SK-N-SH (cell line): ENCODE results near the gene NRCAM. TPM values are rescaled to one million over a fixed set of nuclear protein-coding genes. Genes with fewer than 3 reads are reported as not detected.

ENCODE experiments used
- CTCF ChIA-PET: fragments of 300-600, 350-600 bp; formaldehyde crosslinking; extraction: SDS; loops from one replicate; lab custom pipeline; 2021; lab: Yijun Ruan, JAX
- POLR2A ChIA-PET: fragments of 350-600 bp; sonication (Branson Sonifier 250); formaldehyde crosslinking; extraction: SDS; loops from one replicate; lab custom pipeline; 2020; ENCODE audit warnings: antibody characterized with exemption, inconsistent platforms; lab: Yijun Ruan, JAX
- DNase-seq: peaks from one replicate; pipeline ENCODE4 v3.0.0; 2012
- H2AFZ ChIP-seq: fragments of 200-600 bp; sonication (generic); 2 replicates; pipeline ENCODE4 v1.8.1; 2016; ENCODE audit warnings: antibody characterized with exemption, mild to moderate bottlenecking, low read depth
- H3F3A ChIP-seq: fragments of 200-600 bp; sonication (generic); replicated peaks from 2 replicates; pipeline ENCODE3; 2016; ENCODE audit warnings: antibody characterized with exemption, mild to moderate bottlenecking; ENCODE audit not compliant: insufficient read depth
- H3K27ac ChIP-seq, 2 experiments: fragments of 200-500 bp in 1 of 2; fragments of 200-600 bp in 1 of 2; sonication (Bioruptor generic) in 1 of 2; sonication (generic), shearing (Covaris generic) in 1 of 2; 2 replicates each; pipeline versions ENCODE4 v1.5.1 to v1.6.1; 2014 to 2016; ENCODE audit warnings: low read depth in 2 of 2, inconsistent platforms in 1 of 2, low read length in 1 of 2, mild to moderate bottlenecking in 1 of 2, mixed read lengths in 1 of 2
- H3K27me3 ChIP-seq: fragments of 200-600 bp; sonication (generic), shearing (Covaris generic); 2 replicates; pipeline ENCODE4 v1.6.1; 2016; ENCODE audit warnings: mixed run types; ENCODE audit not compliant: insufficient read depth
- H3K36me3 ChIP-seq, 2 experiments: fragments of 200-500 bp in 1 of 2; fragments of 200-600 bp in 1 of 2; sonication (Bioruptor generic) in 1 of 2; sonication (generic) in 1 of 2; replicated peaks in 1 of 2; 2 replicates each; pipeline versions ENCODE3 to v1.5.1; 2014 to 2016; ENCODE audit warnings: low read length in 1 of 2, mild to moderate bottlenecking in 1 of 2; ENCODE audit not compliant: insufficient read depth in 2 of 2, control insufficient read depth in 1 of 2
- H3K4me1 ChIP-seq, 2 experiments: fragments of 200-500 bp in 1 of 2; fragments of 200-600 bp in 1 of 2; sonication (Bioruptor generic) in 1 of 2; sonication (generic), shearing (Covaris generic) in 1 of 2; 2 replicates each; pipeline versions ENCODE4 v1.5.1 to v1.6.1; 2014 to 2016; ENCODE audit warnings: low read depth in 1 of 2, low read length in 1 of 2, mixed run types in 1 of 2; ENCODE audit not compliant: insufficient read depth in 2 of 2, control insufficient read depth in 1 of 2
- H3K4me2 ChIP-seq: fragments of 200-600 bp; sonication (generic), shearing (Covaris generic); 2 replicates; pipeline ENCODE4 v1.6.1; 2017; ENCODE audit warnings: mixed run types
- H3K4me3 ChIP-seq, 2 experiments: fragments of 200-500 bp in 1 of 2; fragments of 200-600 bp in 1 of 2; sonication (Bioruptor generic) in 1 of 2; sonication (generic), shearing (Covaris generic) in 1 of 2; 2 replicates each; pipeline versions ENCODE4 v1.5.1 to v1.8.1; 2014 to 2016; ENCODE audit warnings: low read depth in 2 of 2, inconsistent platforms in 1 of 2, low read length in 1 of 2, mild to moderate bottlenecking in 1 of 2, mixed read lengths in 1 of 2, moderate library complexity in 1 of 2
- H3K79me2 ChIP-seq: fragments of 200-600 bp; sonication (generic); 2 replicates; pipeline ENCODE4 v1.8.1; 2017; ENCODE audit warnings: mild to moderate bottlenecking; ENCODE audit not compliant: insufficient read depth
- H3K9ac ChIP-seq: fragments of 200-600 bp; sonication (generic); 2 replicates; pipeline ENCODE4 v1.6.1; 2017; ENCODE audit warnings: mixed run types
- H3K9me2 ChIP-seq: fragments of 200-600 bp; sonication (generic); 2 replicates; pipeline ENCODE4 v1.6.1; 2017; ENCODE audit warnings: mixed run types
- H3K9me3 ChIP-seq: fragments of 200-600 bp; sonication (generic); 2 replicates; pipeline ENCODE4 v1.6.1; 2017; ENCODE audit warnings: mixed run types, mild to moderate bottlenecking, moderate library complexity
- H4K20me1 ChIP-seq: fragments of 200-600 bp; sonication (generic); 2 replicates; pipeline ENCODE4 v1.6.1; 2017; ENCODE audit warnings: mild to moderate bottlenecking, mixed run types; ENCODE audit not compliant: insufficient read depth
- EP300 ChIP-seq, 2 experiments: IDR thresholded peaks; 2 replicates each; pipeline versions ENCODE4 v1.4.0 to v1.6.1; 2012; ENCODE audit warnings: borderline replicate concordance in 1 of 2, low read depth in 1 of 2, low read length in 1 of 2
- EZH2phosphoT487 ChIP-seq: fragments of 200-600 bp; sonication (generic); IDR thresholded peaks from 2 replicates; pipeline ENCODE4 v1.6.1; 2017; ENCODE audit warnings: low read depth, mixed run types, mild to moderate bottlenecking, antibody characterized with exemption, moderate library complexity, borderline replicate concordance
- FOXJ3 ChIP-seq: sonication (generic); formaldehyde crosslinking; IDR thresholded peaks from 2 replicates; pipeline ENCODE4 v1.5.1; 2020; ENCODE audit warnings: mild to moderate bottlenecking, missing genetic modification reagents
- GABPA ChIP-seq: IDR thresholded peaks from 2 replicates; pipeline ENCODE4 v1.4.0; 2012; ENCODE audit warnings: low read depth, mild to moderate bottlenecking
- GATA2 ChIP-seq: sonication (generic); formaldehyde crosslinking; IDR thresholded peaks from 2 replicates; pipeline ENCODE4 v1.5.0; 2020; ENCODE audit warnings: mild to moderate bottlenecking, missing genetic modification reagents
- JUND ChIP-seq: IDR thresholded peaks from 2 replicates; pipeline ENCODE4 v1.4.0; 2012
- MAX ChIP-seq: IDR thresholded peaks from 2 replicates; pipeline ENCODE4 v1.4.0; 2012; ENCODE audit warnings: low read depth
- MEF2A ChIP-seq: IDR thresholded peaks from 2 replicates; pipeline ENCODE4 v1.4.0; 2012; ENCODE audit warnings: low read depth, borderline replicate concordance
- NFIC ChIP-seq: IDR thresholded peaks from 2 replicates; pipeline ENCODE4 v1.4.0; 2012; ENCODE audit warnings: borderline replicate concordance
- RAD21 ChIP-seq: IDR thresholded peaks from 2 replicates; pipeline ENCODE4 v1.6.1; 2012; ENCODE audit warnings: mild to moderate bottlenecking, low read length
- RFX5 ChIP-seq: IDR thresholded peaks from 2 replicates; pipeline ENCODE4 v1.6.1; 2012; ENCODE audit warnings: mild to moderate bottlenecking, improper control_type of control experiment, low read length
- SIN3A ChIP-seq: IDR thresholded peaks from 2 replicates; pipeline ENCODE4 v1.6.1; 2012; ENCODE audit warnings: low read depth, mild to moderate bottlenecking, low read length, moderate library complexity, borderline replicate concordance
- TEAD4 ChIP-seq: IDR thresholded peaks from 2 replicates; pipeline ENCODE4 v1.4.0; 2012; ENCODE audit warnings: mild to moderate bottlenecking, borderline replicate concordance; ENCODE audit not compliant: insufficient read depth
- WGBS: methylation state at CpG from one replicate; pipeline ENCODE4 v1.1.6; 2017; ENCODE audit warnings: low lambda C conversion rate; 5-methylcytosine and 5-hydroxymethylcytosine counted together
- polyA plus RNA-seq, 3 experiments: library from polyadenylated mRNA; depleted of rRNA; stranded (reverse); fragments of >200 nt; gene quantifications; 2 replicates each; pipeline ENCODE4 v1.2.3, GENCODE V29; 2012
- TF ChIP-seq, protein P1 (sequence below): IDR thresholded peaks from 2 replicates; pipeline ENCODE4 v1.4.0; 2012; ENCODE audit warnings: low read depth, borderline replicate concordance
- TF ChIP-seq, protein P2 (sequence below): fragments of 150-350 bp; IDR thresholded peaks from 2 replicates; pipeline ENCODE4 v1.6.1; 2016; ENCODE audit warnings: mild to moderate bottlenecking, low read depth, low read length
- TF ChIP-seq, protein P3 (sequence below): IDR thresholded peaks from 2 replicates; pipeline ENCODE4; 2012
- TF ChIP-seq, protein P4 (sequence below): IDR thresholded peaks from 2 replicates; pipeline ENCODE4 v1.6.1; 2012; ENCODE audit warnings: mild to moderate bottlenecking, low read depth, low read length, moderate library complexity

NRCAM gene
- polyA plus RNA-seq, 1 of the 3 experiments (the other 2 are of a cell fraction): 1.1 TPM

DNA sequence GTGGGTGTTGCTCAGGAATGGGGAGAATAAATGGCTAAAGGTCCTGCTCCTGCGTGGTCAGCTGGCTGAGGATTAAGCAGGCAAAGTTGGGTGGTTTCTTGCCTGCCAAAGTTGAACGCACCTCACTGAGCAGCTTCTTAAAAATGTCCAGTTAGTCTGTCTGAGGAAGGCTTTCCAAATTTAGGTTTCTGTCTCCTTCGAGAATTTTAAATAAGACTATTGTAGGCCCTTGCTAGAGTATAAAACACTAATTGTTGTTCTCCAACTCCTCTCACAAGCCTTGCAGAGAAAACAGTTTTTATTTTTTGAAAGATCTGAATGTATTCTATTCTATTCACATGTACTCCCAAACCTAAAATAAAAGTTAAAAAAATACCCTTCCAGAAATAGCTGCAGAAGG, 204.1 kb downstream of the NRCAM start:
- ChIA-PET CTCF (interaction anchor here (0.8 to 2.2 kb wide), 7 partner anchors 13 to 245 kb away, joined by 3 to 12 read pairs (median 3); no protein-coding TSS in a partner anchor), POLR2A (interaction anchor here (0.9 to 1.1 kb wide), 2 partner anchors 11 to 12 kb away, joined by 3 to 4 read pairs; no protein-coding TSS in a partner anchor)
- peaks cover 0 to 22% of the 10 kb centered on the region in 2 experiments; a peak in 2 of 4 replicates for H3K4me1 ChIP-seq
- H3K9me2 ChIP-seq: no peaks in the 10 kb centered on the region
- H2AFZ ChIP-seq: no peak overlapping the region
- no peak for TF ChIP-seq EZH2phosphoT487
- TF ChIP-seq, protein P1, sequence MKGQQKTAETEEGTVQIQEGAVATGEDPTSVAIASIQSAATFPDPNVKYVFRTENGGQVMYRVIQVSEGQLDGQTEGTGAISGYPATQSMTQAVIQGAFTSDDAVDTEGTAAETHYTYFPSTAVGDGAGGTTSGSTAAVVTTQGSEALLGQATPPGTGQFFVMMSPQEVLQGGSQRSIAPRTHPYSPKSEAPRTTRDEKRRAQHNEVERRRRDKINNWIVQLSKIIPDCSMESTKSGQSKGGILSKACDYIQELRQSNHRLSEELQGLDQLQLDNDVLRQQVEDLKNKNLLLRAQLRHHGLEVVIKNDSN: no peak
- TF ChIP-seq RAD21: no peak
- TF ChIP-seq NFIC: no peak
- TF ChIP-seq, protein P2, sequence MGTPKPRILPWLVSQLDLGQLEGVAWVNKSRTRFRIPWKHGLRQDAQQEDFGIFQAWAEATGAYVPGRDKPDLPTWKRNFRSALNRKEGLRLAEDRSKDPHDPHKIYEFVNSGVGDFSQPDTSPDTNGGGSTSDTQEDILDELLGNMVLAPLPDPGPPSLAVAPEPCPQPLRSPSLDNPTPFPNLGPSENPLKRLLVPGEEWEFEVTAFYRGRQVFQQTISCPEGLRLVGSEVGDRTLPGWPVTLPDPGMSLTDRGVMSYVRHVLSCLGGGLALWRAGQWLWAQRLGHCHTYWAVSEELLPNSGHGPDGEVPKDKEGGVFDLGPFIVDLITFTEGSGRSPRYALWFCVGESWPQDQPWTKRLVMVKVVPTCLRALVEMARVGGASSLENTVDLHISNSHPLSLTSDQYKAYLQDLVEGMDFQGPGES: no peak
- no peak for TF ChIP-seq MEF2A
- TF ChIP-seq FOXJ3 (CRISPR knock-in tag): no peak
- no peak for TF ChIP-seq EP300 (IDR thresholded peaks at IDR 0.05; ENCODE audit: borderline replicate concordance in 1 of 2, low read depth in 1 of 2, low read length in 1 of 2)
- TF ChIP-seq SIN3A: no peak
- TF ChIP-seq TEAD4: no peak
- WGBS: 62% methylated on average over 3 of the region's 3 CpGs
- no peak for DNase-seq
- no peaks in the 10 kb centered on the region for H3K27me3 ChIP-seq
- no peaks in the 10 kb centered on the region for H3K79me2 ChIP-seq
- H3K9me3 ChIP-seq: no peaks in the 10 kb centered on the region
- H4K20me1 ChIP-seq: no peaks in the 10 kb centered on the region
- H3K9ac ChIP-seq: no peak overlapping the region
- H3K27ac ChIP-seq: peak overlapping the region in 1 of 2 experiments; percentile 18; a peak in 1 of 4 replicates
- no peaks in the 10 kb centered on the region for H3K36me3 ChIP-seq
- H3K4me2 ChIP-seq: no peak overlapping the region
- no peak overlapping the region for H3K4me3 ChIP-seq
- H3F3A ChIP-seq: no peaks in the 10 kb centered on the region

GRCh38 chr7:108251700-108252099, 204.5 kb downstream of the NRCAM start:
- no peak overlapping the region for H3K4me2 ChIP-seq
- WGBS: 26% methylated on average over 1 of the region's 1 CpG
- H3K27me3 ChIP-seq: no peaks in the 10 kb centered on the region
- CTCF ChIA-PET: interaction anchor here (0.8 to 2.2 kb wide), 5 partner anchors 13 to 245 kb away, joined by 3 to 12 read pairs (median 7); no protein-coding TSS in a partner anchor
- H3K4me3 ChIP-seq: no peak overlapping the region
- H3K9me3 ChIP-seq: no peaks in the 10 kb centered on the region
- no peaks in the 10 kb centered on the region for H3K36me3 ChIP-seq
- H4K20me1 ChIP-seq: no peaks in the 10 kb centered on the region
- POLR2A ChIA-PET: interaction anchor here (0.9 kb wide), 1 partner anchor 12 kb away, joined by 3 read pairs; no protein-coding TSS in a partner anchor
- H3K79me2 ChIP-seq: no peaks in the 10 kb centered on the region
- H3K4me1 ChIP-seq: peaks cover 1 to 22% of the 10 kb centered on the region in 2 experiments; a peak in 2 of 4 replicates
- H3F3A ChIP-seq: no peaks in the 10 kb centered on the region
- DNase-seq: no peak
- H3K27ac ChIP-seq: no peak overlapping the region; a peak in 1 of 4 replicates
- H3K9me2 ChIP-seq: no peaks in the 10 kb centered on the region
- no peak overlapping the region for H3K9ac ChIP-seq
- no peak overlapping the region for H2AFZ ChIP-seq
- no peak for TF ChIP-seq NFIC
- no peak for TF ChIP-seq GATA2 (CRISPR knock-in tag)
- TF ChIP-seq MEF2A: no peak
- TF ChIP-seq, protein P1: no peak
- TF ChIP-seq, protein P3, sequence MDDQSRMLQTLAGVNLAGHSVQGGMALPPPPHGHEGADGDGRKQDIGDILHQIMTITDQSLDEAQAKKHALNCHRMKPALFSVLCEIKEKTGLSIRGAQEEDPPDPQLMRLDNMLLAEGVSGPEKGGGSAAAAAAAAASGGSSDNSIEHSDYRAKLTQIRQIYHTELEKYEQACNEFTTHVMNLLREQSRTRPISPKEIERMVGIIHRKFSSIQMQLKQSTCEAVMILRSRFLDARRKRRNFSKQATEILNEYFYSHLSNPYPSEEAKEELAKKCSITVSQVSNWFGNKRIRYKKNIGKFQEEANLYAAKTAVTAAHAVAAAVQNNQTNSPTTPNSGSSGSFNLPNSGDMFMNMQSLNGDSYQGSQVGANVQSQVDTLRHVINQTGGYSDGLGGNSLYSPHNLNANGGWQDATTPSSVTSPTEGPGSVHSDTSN: no peak
- TF ChIP-seq, protein P4, sequence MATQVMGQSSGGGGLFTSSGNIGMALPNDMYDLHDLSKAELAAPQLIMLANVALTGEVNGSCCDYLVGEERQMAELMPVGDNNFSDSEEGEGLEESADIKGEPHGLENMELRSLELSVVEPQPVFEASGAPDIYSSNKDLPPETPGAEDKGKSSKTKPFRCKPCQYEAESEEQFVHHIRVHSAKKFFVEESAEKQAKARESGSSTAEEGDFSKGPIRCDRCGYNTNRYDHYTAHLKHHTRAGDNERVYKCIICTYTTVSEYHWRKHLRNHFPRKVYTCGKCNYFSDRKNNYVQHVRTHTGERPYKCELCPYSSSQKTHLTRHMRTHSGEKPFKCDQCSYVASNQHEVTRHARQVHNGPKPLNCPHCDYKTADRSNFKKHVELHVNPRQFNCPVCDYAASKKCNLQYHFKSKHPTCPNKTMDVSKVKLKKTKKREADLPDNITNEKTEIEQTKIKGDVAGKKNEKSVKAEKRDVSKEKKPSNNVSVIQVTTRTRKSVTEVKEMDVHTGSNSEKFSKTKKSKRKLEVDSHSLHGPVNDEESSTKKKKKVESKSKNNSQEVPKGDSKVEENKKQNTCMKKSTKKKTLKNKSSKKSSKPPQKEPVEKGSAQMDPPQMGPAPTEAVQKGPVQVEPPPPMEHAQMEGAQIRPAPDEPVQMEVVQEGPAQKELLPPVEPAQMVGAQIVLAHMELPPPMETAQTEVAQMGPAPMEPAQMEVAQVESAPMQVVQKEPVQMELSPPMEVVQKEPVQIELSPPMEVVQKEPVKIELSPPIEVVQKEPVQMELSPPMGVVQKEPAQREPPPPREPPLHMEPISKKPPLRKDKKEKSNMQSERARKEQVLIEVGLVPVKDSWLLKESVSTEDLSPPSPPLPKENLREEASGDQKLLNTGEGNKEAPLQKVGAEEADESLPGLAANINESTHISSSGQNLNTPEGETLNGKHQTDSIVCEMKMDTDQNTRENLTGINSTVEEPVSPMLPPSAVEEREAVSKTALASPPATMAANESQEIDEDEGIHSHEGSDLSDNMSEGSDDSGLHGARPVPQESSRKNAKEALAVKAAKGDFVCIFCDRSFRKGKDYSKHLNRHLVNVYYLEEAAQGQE: no peak
- no peak for TF ChIP-seq MAX
- TF ChIP-seq JUND: no peak
- no peak for TF ChIP-seq RFX5
- TF ChIP-seq, protein P2: no peak
- no peak for TF ChIP-seq RAD21
- no peak for TF ChIP-seq GABPA
